B cell (primary cell): ENCODE results near the gene F13B. TPM values are rescaled to one million over a fixed set of nuclear protein-coding genes. Genes with fewer than 3 reads are reported as not detected.

Experiments
- ATAC-seq: fragments of 200-7000 bp; cut with Tn5 transposase; one replicate; pipeline ENCODE4 v1.10.0; 2021; ENCODE audit warnings: low read depth, mild to moderate bottlenecking, moderate number of reproducible peaks, moderate library complexity
- CTCF ChIA-PET: fragments of 350-600 bp; sonication (Branson Sonifier 250); formaldehyde crosslinking; loops from one replicate; lab custom pipeline; 2021; ENCODE audit warnings: antibody characterized with exemption, inconsistent platforms; lab: Charles Lee
- POLR2A ChIA-PET: fragments of 350-600 bp; sonication (Branson Sonifier 250); formaldehyde crosslinking; loops from one replicate; lab custom pipeline; 2021; ENCODE audit warnings: antibody characterized with exemption; lab: Charles Lee
- DNase-seq: peaks from one replicate; pipeline ENCODE4 v3.0.0; 2013
- H2AFZ ChIP-seq: 2 replicates; pipeline ENCODE4 v1.6.1; 2012; ENCODE audit warnings: mild to moderate bottlenecking, low read depth, low read length; ENCODE audit not compliant: insufficient read depth, poor library complexity, severe bottlenecking
- H3K27ac ChIP-seq, 2 donors: 1 replicate in 1 of 2; 2 replicates in 1 of 2; pipeline ENCODE4 v1.5.1; 2012 to 2013; ENCODE audit warnings: low read length in 2 of 2, mild to moderate bottlenecking in 2 of 2, moderate library complexity in 1 of 2
- H3K27me3 ChIP-seq, 4 experiments: fragments of 200-600 bp in 1 of 4; sonication (generic) in 1 of 4; replicated peaks in 1 of 4; 1 replicate in 2 of 4; 2 replicates in 2 of 4; pipeline versions ENCODE4 v1.6.1 to v1.7.0; 2013 to 2016; ENCODE audit warnings: low read length in 3 of 4, mild to moderate bottlenecking in 2 of 4, mixed read lengths in 1 of 4, moderate library complexity in 1 of 4; ENCODE audit not compliant: insufficient read depth in 4 of 4, control insufficient read depth in 3 of 4; ENCODE audit errors: control extremely low read depth in 1 of 4
- H3K36me3 ChIP-seq, 2 experiments: replicated peaks in 1 of 2; 1 replicate in 1 of 2; 2 replicates in 1 of 2; pipeline versions ENCODE4 v1.6.1 to v1.7.1; 2013; ENCODE audit warnings: low read length in 1 of 2; ENCODE audit not compliant: insufficient read depth in 2 of 2, control insufficient read depth in 1 of 2; ENCODE audit errors: control extremely low read depth in 1 of 2, extremely low read depth in 1 of 2
- H3K4me1 ChIP-seq, 2 donors: fragments of 200-600 bp in 1 of 2; sonication (generic) in 1 of 2; 1 replicate in 1 of 2; 2 replicates in 1 of 2; pipeline versions ENCODE4 v1.5.1 to v1.6.1; 2013 to 2017; ENCODE audit warnings: low read length in 2 of 2; ENCODE audit not compliant: control insufficient read depth in 2 of 2, insufficient read depth in 2 of 2
- H3K4me2 ChIP-seq: replicated peaks from 2 replicates; pipeline ENCODE3; 2012; ENCODE audit warnings: mild to moderate bottlenecking, low read depth, low read length; ENCODE audit not compliant: poor library complexity, severe bottlenecking
- H3K4me3 ChIP-seq, 5 experiments: fragments of 200-600 bp in 1 of 5; sonication (generic) in 1 of 5; 1 replicate in 3 of 5; 2 replicates in 2 of 5; pipeline versions ENCODE4 v1.5.1 to v1.7.0; 2011 to 2016; ENCODE audit warnings: low read length in 4 of 5, mild to moderate bottlenecking in 4 of 5, low read depth in 2 of 5, control low read depth in 1 of 5, moderate library complexity in 1 of 5; ENCODE audit not compliant: insufficient read depth in 1 of 5; ENCODE audit errors: control extremely low read depth in 1 of 5, extremely low read depth in 1 of 5
- H3K79me2 ChIP-seq: fragments of 200-600 bp; sonication (generic); one replicate; pipeline ENCODE4 v1.6.0; 2016; ENCODE audit warnings: low read length; ENCODE audit not compliant: control insufficient read depth, insufficient read depth
- H3K9ac ChIP-seq: fragments of 200-600 bp; sonication (generic); 2 replicates; pipeline ENCODE4 v1.6.1; 2017; ENCODE audit warnings: mild to moderate bottlenecking, low read length, moderate library complexity
- H3K9me3 ChIP-seq, 3 donors: one replicate each; pipeline versions ENCODE4 v1.6.1 to v1.7.1; 2013; ENCODE audit warnings: low read length in 2 of 3; ENCODE audit not compliant: control insufficient read depth in 2 of 3, insufficient read depth in 1 of 3; ENCODE audit errors: control extremely low read depth in 1 of 3
- H4K20me1 ChIP-seq: 2 replicates; pipeline ENCODE4 v1.6.0; 2012; ENCODE audit warnings: mild to moderate bottlenecking, low read length; ENCODE audit not compliant: insufficient read depth, control insufficient read depth, poor library complexity, severe bottlenecking
- H3K27ac Mint-ChIP-seq: one replicate; pipeline ENCODE4 v1.8.0; 2021; ENCODE audit warnings: mixed read lengths
- H3K27me3 Mint-ChIP-seq: one replicate; pipeline ENCODE4 v1.8.0; 2021; ENCODE audit warnings: mixed read lengths
- H3K4me1 Mint-ChIP-seq: one replicate; pipeline ENCODE4 v1.8.0; 2021; ENCODE audit warnings: mixed read lengths
- H3K4me3 Mint-ChIP-seq: one replicate; pipeline ENCODE4 v1.8.0; 2021; ENCODE audit warnings: mixed read lengths
- H3K9me3 Mint-ChIP-seq: one replicate; pipeline ENCODE4 v1.8.0; 2022; ENCODE audit warnings: mixed read lengths; ENCODE audit not compliant: insufficient read depth
- EZH2 ChIP-seq: IDR thresholded peaks from 2 replicates; pipeline ENCODE4 v1.6.1; 2012; ENCODE audit warnings: borderline replicate concordance, low read depth, mild to moderate bottlenecking, moderate library complexity, low read length; ENCODE audit not compliant: insufficient read depth, poor library complexity, severe bottlenecking
- WGBS: methylation state at CpG from one replicate; pipeline ENCODE4 v1.1.5; 2013; ENCODE audit warnings: missing lambda C conversion rate; ENCODE audit not compliant: insufficient coverage; 5-methylcytosine and 5-hydroxymethylcytosine counted together
- intact Hi-C: fragments of 100-400 bp; cut with micrococcal nuclease; formaldehyde crosslinking; loops from one replicate; pipeline ENCODE4 v1.10.0; 2022
- polyA plus RNA-seq: library from polyadenylated mRNA; depleted of rRNA; stranded (reverse); fragments of >200 nt; gene quantifications from 2 replicates; pipeline ENCODE4 v1.2.3, GENCODE V29; 2012
- total RNA-seq, 2 donors: library from RNA; stranded (reverse); fragments of 120-200 nt in 1 of 2; gene quantifications; 1 replicate in 1 of 2; 2 replicates in 1 of 2; pipeline versions ENCODE4 v1.2.3 to v1.2.4, GENCODE V29; 2013 to 2022
- TF ChIP-seq, protein P1 (sequence below): fragments of 200-600 bp; IDR thresholded peaks from one replicate; pipeline ENCODE4 v1.8.0; 2022; ENCODE audit warnings: antibody characterized with exemption, mild to moderate bottlenecking

Gene F13B
- total and polyA plus RNA-seq, 2 donors (not counting 1 experiment from before 2014, with no cell fraction given) = not detected

- Mint-ChIP-seq H3K4me1 (no peaks in the 10 kb centered on the region), H3K4me3 (no peak overlapping the region), H3K27me3 (no peaks in the 10 kb centered on the region), H3K9me3 (no peaks in the 10 kb centered on the region), H3K27ac (no peak overlapping the region)
- no peak for ATAC-seq
- Histone ChIP-seq H3K9me3 (no peaks in the 10 kb centered on the region), H3K9ac (no peak overlapping the region), H3K4me3 (no peak overlapping the region), H3K36me3 (peaks cover 0 to 6% of the 10 kb centered on the region in 2 experiments), H3K27ac (no peak overlapping the region), H3K4me2 (no peak overlapping the region), H3K79me2 (no peaks in the 10 kb centered on the region), H2AFZ (no peak overlapping the region), H4K20me1 (no peaks in the 10 kb centered on the region), H3K4me1 (no peaks in the 10 kb centered on the region), H3K27me3 (no peaks in the 10 kb centered on the region)
- TF ChIP-seq, protein P1, sequence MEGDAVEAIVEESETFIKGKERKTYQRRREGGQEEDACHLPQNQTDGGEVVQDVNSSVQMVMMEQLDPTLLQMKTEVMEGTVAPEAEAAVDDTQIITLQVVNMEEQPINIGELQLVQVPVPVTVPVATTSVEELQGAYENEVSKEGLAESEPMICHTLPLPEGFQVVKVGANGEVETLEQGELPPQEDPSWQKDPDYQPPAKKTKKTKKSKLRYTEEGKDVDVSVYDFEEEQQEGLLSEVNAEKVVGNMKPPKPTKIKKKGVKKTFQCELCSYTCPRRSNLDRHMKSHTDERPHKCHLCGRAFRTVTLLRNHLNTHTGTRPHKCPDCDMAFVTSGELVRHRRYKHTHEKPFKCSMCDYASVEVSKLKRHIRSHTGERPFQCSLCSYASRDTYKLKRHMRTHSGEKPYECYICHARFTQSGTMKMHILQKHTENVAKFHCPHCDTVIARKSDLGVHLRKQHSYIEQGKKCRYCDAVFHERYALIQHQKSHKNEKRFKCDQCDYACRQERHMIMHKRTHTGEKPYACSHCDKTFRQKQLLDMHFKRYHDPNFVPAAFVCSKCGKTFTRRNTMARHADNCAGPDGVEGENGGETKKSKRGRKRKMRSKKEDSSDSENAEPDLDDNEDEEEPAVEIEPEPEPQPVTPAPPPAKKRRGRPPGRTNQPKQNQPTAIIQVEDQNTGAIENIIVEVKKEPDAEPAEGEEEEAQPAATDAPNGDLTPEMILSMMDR = no peak
- no peak for TF ChIP-seq EZH2
- ChIA-PET POLR2A (no interaction called here), CTCF (interaction anchor here (1.1 kb wide), 1 partner anchor 8 kb away, joined by 3 read pairs; no protein-coding TSS in a partner anchor)
- intact Hi-C loops = no loop called here
- no peak for DNase-seq
- no CpG with 5 or more reads among the region's 3 CpGs for WGBS
These were observed 34.9 kb upstream of the F13B start for GRCh38 chr1:197101978-197102377.

DNA sequence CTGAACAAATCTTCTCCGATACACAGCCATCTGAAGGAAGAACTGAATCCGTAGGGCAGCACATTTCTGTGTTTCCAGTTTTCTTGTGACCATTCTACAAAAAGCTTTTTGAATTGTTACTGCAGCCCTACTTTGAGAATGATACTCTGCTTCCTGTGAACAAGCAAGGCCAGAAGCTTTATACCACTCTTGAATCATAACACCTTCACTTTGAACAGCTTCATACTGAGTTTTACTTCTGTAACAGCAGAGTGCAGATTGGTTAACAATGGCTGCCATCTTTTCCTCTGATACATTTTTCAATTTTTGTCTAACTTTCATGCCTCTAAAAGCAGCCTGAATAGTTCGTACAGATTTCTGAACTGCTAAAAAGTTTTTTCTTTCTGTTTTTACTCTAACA is 33.6 kb upstream of the F13B start:
- ATAC-seq = no peak

More for the DNA sequence above, 33.6 kb upstream of the F13B start:
- no peak for DNase-seq
- Histone ChIP-seq H3K27me3 (no peaks in the 10 kb centered on the region), H3K4me3 (no peak overlapping the region), H3K79me2 (no peaks in the 10 kb centered on the region), H4K20me1 (no peaks in the 10 kb centered on the region), H3K4me2 (no peak overlapping the region), H2AFZ (no peak overlapping the region), H3K27ac (no peak overlapping the region), H3K36me3 (peaks cover 0 to 6% of the 10 kb centered on the region in 2 experiments), H3K9ac (no peak overlapping the region), H3K9me3 (no peaks in the 10 kb centered on the region), H3K4me1 (no peaks in the 10 kb centered on the region)
- Mint-ChIP-seq H3K27ac (no peak overlapping the region), H3K27me3 (no peaks in the 10 kb centered on the region), H3K4me1 (no peaks in the 10 kb centered on the region), H3K4me3 (no peak overlapping the region), H3K9me3 (no peaks in the 10 kb centered on the region)
- CTCF ChIA-PET = no interaction called here
- intact Hi-C loops = no loop called here
- WGBS = 100% methylated on average over 3 of the region's 3 CpGs
- POLR2A ChIA-PET = no interaction called here
- TF ChIP-seq, protein P1 = no peak
- TF ChIP-seq EZH2 = no peak
